Stimulated activated CD4-positive, alpha-beta T cell treated with anti-CD3 and anti-CD28 coated beads, Interleukin-12 subunit alpha, Interleukin-12 subunit beta, amount 100 ng/mL, for 24 hours (primary cell): ENCODE results near the gene SRGAP3.

ENCODE experiments used
- DNase-seq, 2 experiments: peaks; one replicate each; pipeline ENCODE4 v3.0.0-alpha.2; 2020; ENCODE audit warnings: low read depth in 2 of 2

Gene SRGAP3

DNA sequence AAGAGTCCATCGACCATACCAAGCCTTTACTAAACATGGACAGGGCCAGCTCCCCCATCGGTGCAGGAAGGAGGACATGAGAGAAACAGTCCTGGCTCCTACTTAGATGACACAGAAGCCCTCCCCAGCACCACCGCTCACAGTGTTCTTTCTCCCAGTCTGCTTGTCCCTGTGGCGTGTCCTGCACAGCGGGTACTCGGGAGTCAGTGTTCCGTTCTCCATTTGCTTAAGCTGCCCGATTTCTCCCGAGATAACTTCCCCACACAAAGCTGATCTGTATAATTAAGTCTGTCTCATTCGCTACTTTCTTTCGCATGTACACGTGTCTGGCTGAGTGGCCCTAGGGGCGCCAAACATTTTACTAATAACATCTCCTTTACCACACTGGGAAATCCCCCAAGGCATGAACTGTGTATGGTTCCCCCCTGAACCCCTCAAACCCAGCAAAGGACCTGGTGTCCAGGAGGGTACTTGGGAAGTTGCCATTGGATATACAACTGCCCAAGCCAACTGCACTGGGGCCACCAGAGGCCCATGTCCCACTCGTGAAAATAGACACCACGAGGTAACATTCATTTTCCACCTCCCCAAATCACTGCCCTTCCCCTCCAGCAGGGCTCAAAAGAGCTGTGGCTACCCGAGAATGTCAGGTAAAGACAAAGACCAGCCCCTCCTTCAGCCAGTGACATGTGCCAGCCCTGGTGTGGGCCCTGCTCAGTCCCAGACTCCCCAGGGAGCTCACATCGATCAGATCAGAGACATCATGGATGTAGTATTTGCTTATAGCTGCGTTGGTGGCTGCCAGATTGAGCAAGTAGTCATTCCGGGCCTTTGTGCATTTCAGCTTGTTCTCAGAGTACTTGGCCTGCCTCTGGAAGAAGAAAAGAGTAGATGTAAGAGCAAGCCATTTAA is 189.7 kb downstream of the SRGAP3 start:
- DNase-seq = no peak

DNA sequence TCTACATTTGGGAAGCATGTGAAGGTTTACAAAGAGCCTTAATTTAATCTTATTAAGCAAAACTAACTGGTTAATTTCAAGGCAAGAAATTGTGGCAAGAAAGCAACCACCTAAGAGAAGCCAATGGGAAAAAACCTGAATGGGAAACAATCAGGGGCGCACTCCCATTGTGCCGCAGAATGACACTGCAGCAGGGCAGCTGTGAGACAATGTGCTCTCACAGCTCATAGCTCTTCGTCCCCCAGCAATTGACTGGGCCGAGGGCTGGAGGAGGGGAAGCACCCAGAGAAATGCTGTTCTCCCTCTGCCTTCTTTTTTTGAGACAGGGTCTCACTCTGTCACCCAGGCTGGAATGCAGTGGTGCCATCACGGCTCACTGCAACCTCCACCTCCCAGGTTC is 192.9 kb downstream of the SRGAP3 start:
- DNase-seq = no peak

DNA sequence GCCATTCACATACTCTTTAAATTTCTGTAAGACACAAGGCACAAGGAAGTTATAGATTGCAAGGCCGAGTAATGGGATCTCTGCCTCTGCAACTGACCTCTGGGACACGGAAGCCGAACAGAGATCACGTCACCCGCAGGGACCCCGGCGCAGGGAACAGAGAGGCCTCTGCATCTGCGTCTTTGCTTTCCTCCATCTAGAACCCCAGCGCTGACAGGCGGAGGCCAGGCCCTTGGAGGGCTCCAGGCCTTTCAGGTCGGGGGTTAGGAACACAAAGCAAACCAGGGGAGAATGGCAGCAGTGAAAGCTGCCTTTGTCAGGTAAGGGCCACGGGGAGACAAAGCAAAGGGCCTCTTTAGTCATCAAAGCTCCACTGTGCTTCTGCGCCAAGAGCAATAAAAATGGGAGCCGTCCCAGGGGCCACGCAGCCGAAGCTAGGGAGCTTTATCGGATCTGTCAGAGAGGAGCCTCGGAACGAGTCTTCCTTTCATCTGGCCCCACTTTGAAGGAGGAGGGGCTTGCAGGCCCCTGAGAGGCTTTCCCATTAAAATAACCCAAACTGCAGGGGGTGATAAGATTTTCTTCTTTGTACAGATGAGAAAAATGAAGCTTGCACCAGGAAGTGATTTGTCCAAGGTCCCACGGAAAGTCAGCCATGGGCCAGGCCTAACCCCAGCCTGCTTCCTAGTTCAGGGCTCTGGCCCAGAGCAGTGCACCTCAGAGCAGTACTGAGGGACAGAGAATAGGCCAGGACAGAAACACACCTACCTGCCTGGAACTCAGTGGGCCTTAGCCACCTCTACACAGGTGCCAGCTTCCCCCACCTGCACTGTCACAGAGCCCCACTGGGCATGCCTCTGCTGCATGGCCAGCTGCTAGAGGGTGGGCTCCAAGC is 201.7 kb downstream of the SRGAP3 start:
- no peak for DNase-seq

DNA sequence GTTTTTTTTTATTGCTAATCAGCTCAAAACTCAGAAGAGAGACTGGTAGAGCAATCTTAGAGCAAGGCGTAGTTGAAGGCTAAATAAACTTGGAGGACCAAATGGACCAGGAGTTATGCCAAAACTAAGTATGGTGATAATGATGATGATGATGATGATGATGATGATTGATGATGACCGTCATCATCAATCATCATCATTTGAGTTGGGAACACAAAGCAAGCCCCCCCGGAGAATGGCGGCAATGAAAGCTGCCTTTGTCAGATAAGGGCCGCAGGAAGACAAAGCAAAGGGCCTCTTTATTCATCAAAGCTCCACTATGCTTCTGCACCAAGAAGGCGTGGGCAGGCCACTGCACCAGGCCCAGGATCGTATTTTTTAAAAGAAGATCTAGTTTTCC is 204.1 kb downstream of the SRGAP3 start:
- no peak for DNase-seq

DNA sequence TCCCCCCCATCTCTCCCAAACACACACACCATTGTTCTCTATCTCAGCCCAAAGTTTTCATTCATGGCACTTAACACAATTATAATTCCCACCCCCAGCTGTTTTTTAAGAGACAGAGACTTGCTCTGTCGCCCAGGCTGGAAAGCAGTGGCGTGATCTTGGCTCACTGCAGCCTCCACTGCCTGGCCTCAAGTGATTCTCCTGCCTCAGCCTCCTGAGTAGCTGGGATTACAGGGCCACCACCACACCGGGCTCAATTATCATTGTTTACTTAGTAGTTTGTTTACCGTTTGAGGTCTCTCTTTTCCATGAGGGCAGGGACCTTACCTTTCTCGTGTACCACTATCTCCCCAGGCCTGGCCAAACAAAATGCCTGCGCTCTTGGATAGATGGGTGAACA is 206.4 kb downstream of the SRGAP3 start:
- no peak for DNase-seq

DNA sequence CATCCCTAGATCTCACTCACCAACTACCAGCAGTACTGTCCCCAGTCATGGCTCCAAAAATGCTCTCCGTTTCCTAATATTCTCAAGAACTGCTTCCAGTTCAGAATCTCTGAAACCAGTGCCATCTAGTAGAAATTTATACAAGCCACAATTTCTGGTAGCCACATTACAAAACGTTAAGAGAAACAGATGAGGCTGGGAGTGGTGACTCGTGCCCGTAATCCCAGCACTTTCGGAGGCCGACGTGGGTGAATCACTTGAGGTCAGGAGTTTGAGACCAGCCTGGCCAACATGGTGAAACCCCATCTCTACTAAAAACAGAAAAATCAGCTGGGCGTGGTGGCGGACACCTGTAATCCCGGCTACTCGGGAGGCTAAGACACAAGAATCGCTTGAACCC is 207.8 kb downstream of the SRGAP3 start:
- no peak for DNase-seq

DNA sequence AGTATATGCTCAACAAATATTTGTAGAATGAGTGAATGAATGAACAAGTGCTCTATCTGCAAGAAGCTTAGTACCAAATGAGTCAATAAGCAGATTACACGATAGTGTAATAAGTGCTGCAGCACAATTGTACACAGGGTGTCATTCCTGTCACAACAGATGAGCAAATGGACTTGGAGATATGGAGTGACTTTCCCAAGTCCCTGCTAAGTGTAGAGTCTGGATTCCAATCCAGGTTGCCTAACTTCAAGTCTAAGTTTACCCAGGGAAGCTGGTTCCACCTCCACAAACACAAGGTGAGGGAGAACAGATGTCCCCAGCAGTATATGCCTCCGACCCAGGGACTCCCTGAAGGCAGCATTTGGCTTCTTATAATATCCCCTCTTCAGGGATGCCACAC is 208.4 kb downstream of the SRGAP3 start:
- DNase-seq = no peak

DNA sequence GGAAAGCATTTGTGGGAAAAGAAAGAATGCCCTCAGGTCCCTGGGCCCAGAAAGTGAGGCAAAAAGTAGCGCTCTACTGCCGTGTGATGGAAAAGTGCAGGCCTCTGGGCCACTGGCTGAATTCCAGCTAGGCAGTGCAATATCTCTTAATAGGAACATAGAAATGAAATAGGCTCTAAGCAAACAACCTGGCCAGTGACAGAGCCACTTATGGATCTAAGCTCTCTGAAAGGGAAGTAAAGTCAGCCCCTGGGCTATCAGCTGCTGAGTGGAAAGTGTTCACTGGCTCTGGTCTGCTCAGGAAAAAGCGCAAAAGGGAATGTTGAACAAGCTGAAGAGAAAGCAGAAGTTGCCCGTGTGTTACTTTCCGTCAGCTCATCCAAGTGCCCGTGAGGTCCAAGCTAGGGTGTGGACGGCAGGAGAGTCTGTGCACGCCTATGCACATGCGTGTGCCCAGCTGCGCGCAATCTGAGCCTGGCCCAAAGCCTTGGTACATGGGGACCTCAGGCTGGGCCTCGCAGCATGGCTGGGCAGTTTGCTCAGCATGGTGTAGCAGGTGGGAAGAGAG is 212.2 kb downstream of the SRGAP3 start:
- no peak for DNase-seq

DNA sequence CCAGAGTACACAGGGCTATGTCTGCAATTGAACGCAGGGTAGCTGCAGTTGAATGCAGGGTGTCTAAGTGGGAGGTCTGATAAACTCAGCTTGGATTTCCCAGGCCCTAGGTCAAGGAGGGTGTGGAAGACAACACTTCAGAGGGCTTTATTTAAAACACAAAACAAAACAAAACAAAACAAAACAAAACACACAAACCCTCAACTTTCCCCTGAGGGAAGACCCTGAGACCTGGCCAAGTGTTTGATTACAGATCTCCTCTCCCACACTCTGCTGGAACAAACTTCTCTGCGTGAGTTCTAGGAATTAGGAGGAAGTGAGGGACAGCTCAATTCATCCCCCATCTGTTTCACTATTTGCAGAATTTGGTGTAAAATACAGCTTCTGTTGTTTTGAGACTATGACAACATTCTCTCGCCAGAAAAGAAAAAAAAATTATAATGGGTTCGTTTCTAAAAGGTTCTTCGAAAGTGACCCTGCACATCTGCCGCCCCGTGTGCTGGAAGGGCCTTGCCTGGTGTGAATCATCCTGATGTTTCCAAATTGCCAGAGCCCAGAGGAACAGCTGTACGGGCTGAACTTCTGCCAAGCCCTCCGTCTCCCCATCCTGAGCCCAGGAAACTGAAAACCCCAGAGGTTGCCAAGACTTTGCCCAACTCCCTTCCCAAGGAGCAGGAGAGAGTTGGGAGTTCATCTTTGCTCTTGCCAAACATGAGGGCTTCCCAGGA is 212.9 kb downstream of the SRGAP3 start:
- DNase-seq = no peak

DNA sequence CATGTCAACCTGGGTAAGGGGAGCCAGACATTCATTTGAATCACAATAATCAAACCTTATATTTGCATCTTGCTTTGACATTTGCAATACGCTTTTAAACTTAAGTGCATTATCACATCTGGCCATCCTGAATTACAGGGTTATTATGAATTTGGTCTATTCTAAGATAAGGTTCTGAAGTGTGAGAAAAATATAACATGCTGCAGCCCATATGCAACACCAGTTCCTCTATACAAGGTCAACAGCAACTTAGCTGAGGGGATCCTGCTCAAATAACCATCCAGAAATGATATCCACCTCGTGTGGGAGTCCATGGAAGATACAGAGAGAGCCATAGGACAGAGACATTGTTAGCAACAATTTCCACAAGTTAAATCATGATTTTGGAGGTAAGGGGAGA is 213.5 kb downstream of the SRGAP3 start:
- DNase-seq = no peak

DNA sequence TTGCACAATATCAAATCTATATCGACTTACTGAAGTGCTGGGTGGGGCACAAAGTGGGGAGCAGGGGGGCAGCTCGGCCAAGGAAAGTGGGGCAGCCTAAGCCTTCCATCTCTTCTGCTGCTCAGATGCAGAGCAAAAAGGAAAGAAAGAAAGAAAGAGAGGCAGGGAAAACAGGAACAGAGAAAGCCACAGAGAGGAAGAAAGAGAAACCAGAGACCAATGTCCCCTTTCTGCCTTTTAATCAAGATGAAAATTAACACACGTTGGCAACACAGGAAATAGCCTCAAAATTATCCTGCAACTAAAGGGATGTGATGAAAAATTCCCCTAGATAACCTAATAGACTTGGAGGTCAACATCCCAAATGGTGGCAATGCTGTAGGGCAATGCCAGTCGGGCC is 214.0 kb downstream of the SRGAP3 start:
- DNase-seq = no peak

DNA sequence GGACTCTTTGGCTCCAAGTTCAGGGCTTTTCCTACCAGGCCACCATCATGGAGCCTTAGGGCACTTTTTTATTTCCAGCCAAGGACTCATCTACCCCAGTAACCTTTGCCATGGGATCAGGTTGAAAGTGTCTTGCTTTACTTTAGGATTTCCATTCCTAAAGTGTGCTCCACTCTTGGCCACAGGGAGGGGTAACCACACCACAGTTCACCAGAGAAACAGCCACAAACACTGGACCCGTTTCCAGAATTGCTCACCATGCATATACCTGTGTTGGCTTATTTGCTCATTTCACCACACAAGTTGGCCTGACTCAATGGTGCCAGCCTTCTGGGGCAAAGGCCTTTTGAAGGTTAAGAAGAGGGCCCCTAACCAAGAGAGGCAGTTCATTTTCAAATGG is 215.6 kb downstream of the SRGAP3 start:
- no peak for DNase-seq

DNA sequence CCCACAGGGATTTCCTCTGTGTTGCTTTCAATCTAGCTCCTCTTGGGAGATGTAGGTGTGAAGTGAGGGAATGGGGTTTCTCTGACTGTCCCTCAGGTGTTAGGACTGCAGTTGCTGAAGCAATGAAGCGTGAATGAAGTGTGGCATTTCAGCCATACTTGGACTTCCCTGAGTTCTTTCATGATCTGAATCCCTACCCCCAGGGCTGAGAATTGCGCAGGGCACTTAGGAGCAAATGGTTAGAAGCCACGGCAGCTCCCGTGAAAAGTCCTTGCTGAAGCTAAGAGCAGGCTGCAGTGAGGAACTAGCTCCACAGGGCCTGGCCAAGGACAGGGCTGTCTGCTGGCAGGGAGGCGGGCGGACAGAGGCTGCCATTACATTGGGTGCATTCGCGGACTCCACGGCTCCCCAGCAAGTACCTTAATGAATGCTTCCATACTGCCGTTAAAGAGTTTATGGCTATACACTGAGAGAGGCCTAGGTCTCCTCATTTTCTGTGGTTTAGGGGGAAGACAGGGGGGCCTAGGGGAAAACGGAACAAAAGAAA is 217.1 kb downstream of the SRGAP3 start:
- DNase-seq = no peak

DNA sequence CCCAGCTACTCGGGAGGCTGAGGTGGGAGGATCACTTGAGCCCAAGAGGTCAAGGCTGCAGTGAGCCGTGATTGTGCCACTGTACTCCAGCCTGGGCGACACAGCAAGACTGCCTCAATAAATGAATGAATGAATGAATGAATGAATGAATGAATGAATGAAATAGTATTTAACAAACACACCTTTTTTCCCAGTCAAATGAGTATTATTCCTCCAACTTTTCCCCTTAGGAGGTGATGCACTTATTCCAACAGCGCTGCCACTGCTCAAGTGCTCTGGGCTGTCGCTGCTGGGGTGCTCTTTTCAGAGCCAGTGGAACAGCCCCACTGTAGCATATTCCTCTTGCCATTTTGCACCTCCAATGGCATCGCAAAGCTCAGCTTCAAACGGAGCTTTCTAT is 219.4 kb downstream of the SRGAP3 start:
- no peak for DNase-seq

DNA sequence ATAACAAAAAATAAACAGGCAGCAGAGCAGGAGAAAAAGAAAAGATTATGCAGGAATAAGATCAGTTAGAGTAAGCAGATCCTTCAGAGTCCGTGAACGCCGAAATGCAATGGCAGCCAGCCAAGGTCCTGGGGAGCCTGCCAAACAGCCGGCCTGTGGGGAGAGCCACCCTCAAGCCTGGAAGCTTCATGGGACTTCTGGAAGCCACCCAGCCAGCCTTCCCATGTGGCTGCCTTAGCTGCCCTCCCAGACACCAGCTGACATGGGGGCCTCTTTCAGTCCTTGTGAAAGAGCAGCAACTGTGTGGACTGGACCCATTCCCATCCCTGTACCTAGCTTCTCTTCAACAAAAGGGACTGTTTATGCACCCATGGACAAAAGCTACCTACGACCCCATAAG is 221.3 kb downstream of the SRGAP3 start:
- no peak for DNase-seq

DNA sequence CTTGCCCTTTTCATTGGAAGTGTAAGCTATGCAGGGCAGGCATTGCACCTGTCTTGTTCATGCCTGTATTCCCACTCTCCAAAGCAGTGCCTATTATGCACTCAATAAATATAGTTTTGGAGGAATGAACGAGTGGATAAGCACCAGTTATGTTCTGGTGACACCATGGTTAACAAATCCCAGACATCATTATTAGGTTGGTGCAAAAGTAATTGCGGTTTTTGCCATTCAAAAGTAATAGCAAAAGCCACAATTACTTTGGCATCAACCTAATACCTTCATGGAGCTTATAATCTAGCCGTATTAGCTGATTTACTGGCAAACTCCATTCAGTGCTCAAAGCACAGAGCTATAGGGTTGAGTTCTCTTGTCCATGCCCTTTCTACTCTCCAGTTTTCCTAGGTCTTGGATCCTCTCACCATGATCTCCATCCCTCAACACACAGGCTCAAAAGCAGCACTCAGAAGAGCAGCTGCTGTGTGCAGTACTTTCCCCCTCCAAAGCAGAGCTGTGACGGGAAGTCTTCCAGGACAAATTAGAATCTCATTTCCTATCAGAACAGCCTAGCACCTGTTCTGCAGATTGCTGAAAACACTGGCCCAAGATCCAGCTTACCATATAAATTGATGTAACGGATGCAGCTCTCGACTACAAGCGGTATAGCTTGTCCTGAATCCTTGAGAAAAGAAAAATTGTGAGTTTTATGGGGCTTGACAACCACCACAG is 223.0 kb downstream of the SRGAP3 start:
- no peak for DNase-seq

DNA sequence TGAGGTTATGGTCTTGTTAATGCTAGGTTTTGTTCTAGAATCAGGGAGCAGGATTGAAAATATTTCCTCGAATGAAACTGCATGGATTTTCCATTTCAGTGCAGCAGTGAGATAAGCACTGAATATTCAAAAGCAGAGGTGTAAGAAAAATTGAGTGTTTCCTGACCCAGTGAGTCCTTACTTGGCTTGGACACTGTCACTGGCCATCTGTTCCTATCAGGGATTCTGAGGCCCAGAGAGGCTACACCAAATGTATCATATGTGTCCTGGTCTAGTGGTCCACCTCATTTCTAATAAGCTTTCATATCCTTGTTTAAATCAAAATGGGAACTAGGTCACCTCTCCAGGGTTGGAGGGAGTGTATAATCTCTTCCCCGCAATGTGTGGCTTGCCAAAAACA is 225.1 kb downstream of the SRGAP3 start:
- no peak for DNase-seq

DNA sequence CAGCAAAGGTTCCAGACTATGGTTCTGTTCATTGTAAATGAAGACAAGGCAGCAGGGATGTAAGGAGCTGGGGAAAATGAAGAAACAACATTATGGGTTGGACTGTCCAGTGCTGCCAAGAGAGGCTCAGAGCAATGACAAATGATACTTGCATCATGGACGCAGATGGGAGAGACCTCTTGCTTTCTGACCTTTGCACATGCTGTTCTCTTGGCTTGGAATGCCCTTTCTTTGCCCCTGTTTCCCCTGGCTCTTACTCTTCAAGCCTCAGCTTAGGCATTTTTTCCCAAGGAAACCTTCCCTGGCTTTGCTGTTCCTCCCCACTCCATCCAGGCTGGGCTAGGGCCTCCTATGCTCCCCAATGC is 226.2 kb downstream of the SRGAP3 start:
- no peak for DNase-seq

DNA sequence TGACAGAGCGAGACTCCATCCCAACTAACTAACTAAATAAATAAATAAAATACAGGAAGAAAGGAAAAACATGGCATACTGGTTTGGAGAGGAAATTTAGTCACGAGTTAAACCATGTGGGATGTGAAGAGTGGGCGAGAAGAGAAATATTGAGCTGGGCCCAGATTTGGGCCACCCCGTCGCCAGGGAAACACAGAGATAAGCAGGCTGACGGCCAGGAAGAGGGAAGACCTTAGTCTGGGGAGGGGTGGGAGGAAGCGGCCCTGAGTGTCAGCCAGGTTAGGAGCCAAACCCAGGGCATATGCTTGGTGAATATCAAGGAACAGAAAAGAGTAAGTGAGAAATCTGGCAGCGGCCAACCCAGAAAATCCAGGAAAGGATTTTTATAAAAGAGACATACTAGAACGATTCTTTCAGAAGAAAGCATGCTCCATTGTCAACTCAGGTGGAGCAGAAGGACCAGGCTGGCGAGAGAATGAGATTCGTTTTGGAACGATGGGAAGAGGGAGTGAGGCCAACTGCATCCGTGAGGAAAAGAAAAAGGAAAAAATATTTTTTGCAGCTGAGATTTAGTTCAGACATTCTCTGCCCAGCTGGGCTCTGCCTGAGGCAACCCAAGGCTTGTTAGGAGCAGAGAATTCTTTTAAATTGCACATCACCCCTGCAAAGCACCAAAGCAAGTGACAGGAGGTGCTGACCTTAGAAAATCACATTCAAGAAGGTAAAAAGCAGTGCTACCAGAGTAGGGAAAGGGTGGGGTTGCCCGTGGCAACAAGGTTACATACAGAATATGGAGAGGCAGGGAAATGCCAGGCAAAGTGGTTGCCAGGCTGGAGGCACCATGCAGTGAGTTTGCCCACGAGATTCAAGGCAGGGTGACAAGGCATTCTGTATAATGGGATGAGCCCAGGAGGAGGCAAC is 226.9 kb downstream of the SRGAP3 start:
- DNase-seq = no peak
